GM23338 (cell line): Measurements from ENCODE around the gene AKR1C1. TPM values are rescaled to one million over a fixed set of nuclear protein-coding genes. Genes with fewer than 3 reads are reported as not detected.
"Not testable (repeated sequence)": the region's sequence is repeated elsewhere in the genome, so short reads cannot be mapped to it uniquely, and the experiment has no call there.

Source experiments
- ATAC-seq: fragments of 200-7000 bp; cut with Tn5 transposase; 3 replicates; pipeline ENCODE4 v1.9.1; 2020
- DNase-seq: peaks from one replicate; pipeline ENCODE4 v3.0.0-alpha.2; 2015; ENCODE audit warnings: low spot score
- H2AFZ ChIP-seq: fragments of 200-600 bp; sonication (generic); 2 replicates; pipeline ENCODE4 v1.8.0; 2016; ENCODE audit warnings: antibody characterized with exemption, mild to moderate bottlenecking, moderate library complexity
- H3F3A ChIP-seq: fragments of 200-600 bp; sonication (generic); replicated peaks from 2 replicates; pipeline ENCODE4 v1.8.0; 2017; ENCODE audit warnings: antibody characterized with exemption, mixed run types, low read depth
- H3K27ac ChIP-seq: fragments of 200-600 bp; sonication (generic); 2 replicates; pipeline ENCODE4 v1.6.1; 2016; ENCODE audit warnings: low read depth
- H3K27me3 ChIP-seq: fragments of 200-600 bp; sonication (generic); 2 replicates; pipeline ENCODE4 v1.8.0; 2016; ENCODE audit warnings: mild to moderate bottlenecking, mixed run types, moderate library complexity; ENCODE audit not compliant: insufficient read depth
- H3K36me3 ChIP-seq: fragments of 200-600 bp; sonication (generic); 2 replicates; pipeline ENCODE4 v1.8.0; 2016; ENCODE audit warnings: mild to moderate bottlenecking; ENCODE audit not compliant: insufficient read depth
- H3K4me1 ChIP-seq: fragments of 200-600 bp; sonication (generic); 2 replicates; pipeline ENCODE4 v1.8.0; 2016; ENCODE audit warnings: mild to moderate bottlenecking, moderate library complexity; ENCODE audit not compliant: insufficient read depth
- H3K4me2 ChIP-seq: fragments of 200-600 bp; sonication (generic); 2 replicates; pipeline ENCODE4 v1.7.1; 2017; ENCODE audit warnings: mixed run types
- H3K4me3 ChIP-seq: fragments of 200-600 bp; sonication (generic); 2 replicates; pipeline ENCODE4 v1.6.1; 2016; ENCODE audit warnings: mixed run types
- H3K79me2 ChIP-seq: fragments of 200-600 bp; sonication (generic); replicated peaks from 2 replicates; pipeline ENCODE4 v1.8.0; 2017; ENCODE audit warnings: mild to moderate bottlenecking; ENCODE audit not compliant: insufficient read depth
- H3K9me2 ChIP-seq: fragments of 200-600 bp; sonication (generic); 2 replicates; pipeline ENCODE4 v1.8.0; 2017; ENCODE audit not compliant: insufficient read depth
- H4K20me1 ChIP-seq: fragments of 200-600 bp; sonication (generic); replicated peaks from 2 replicates; pipeline ENCODE4 v1.8.0; 2017; ENCODE audit warnings: mild to moderate bottlenecking; ENCODE audit not compliant: insufficient read depth
- H3K27ac Mint-ChIP-seq: 2 replicates; pipeline ENCODE4 v1.8.0; 2020; ENCODE audit warnings: inconsistent platforms, mild to moderate bottlenecking, moderate library complexity, mixed read lengths
- H3K27me3 Mint-ChIP-seq: 3 replicates; pipeline ENCODE4 v1.8.0; 2022; ENCODE audit warnings: low read depth, mild to moderate bottlenecking, moderate library complexity, mixed read lengths, inconsistent platforms; ENCODE audit not compliant: insufficient read depth, poor library complexity
- H3K36me3 Mint-ChIP-seq: 3 replicates; pipeline ENCODE4 v1.8.0; 2021; ENCODE audit warnings: low read depth, mild to moderate bottlenecking, inconsistent platforms, moderate library complexity, mixed read lengths
- H3K4me1 Mint-ChIP-seq: 3 replicates; pipeline ENCODE4 v1.8.0; 2020; ENCODE audit warnings: mild to moderate bottlenecking, inconsistent platforms, mixed read lengths
- H3K4me3 Mint-ChIP-seq: 3 replicates; pipeline ENCODE4 v1.8.0; 2021; ENCODE audit warnings: moderate library complexity, mild to moderate bottlenecking, inconsistent platforms, mixed read lengths
- H3K9me3 Mint-ChIP-seq: 3 replicates; pipeline ENCODE4 v1.8.0; 2020; ENCODE audit warnings: moderate library complexity, mild to moderate bottlenecking, inconsistent platforms, mixed read lengths
- EZH2 ChIP-seq: fragments of 200-600 bp; sonication (generic); IDR thresholded peaks from one replicate; pipeline ENCODE4 v1.8.0; 2017; ENCODE audit warnings: antibody characterized with exemption, mild to moderate bottlenecking, low read depth; ENCODE audit not compliant: unreplicated experiment
- EZH2phosphoT487 ChIP-seq: fragments of 200-600 bp; sonication (generic); IDR thresholded peaks from one replicate; pipeline ENCODE4 v1.8.1; 2018; ENCODE audit warnings: antibody characterized with exemption; ENCODE audit not compliant: unreplicated experiment
- POLR2AphosphoS5 ChIP-seq: IDR thresholded peaks from 2 replicates; pipeline ENCODE4 v1.6.1; 2016; ENCODE audit warnings: antibody characterized with exemption, low read depth
- ZNF114 ChIP-seq: fragments of 250-450 bp; sonication (Bioruptor Pico); IDR thresholded peaks from 2 replicates; pipeline ENCODE4 v1.5.0; 2020; ENCODE audit warnings: mild to moderate bottlenecking, moderate library complexity
- ZNF331 ChIP-seq: fragments of 250-450 bp; sonication (Bioruptor Pico); IDR thresholded peaks from 2 replicates; pipeline ENCODE4 v1.5.0; 2020; ENCODE audit warnings: low read depth, mild to moderate bottlenecking, moderate library complexity
- polyA plus RNA-seq: library from polyadenylated mRNA; unstranded; fragments of >200 nt; fragmentation: Nextera tagmentation; extraction: Ambion mirVana; gene quantifications from 2 replicates; pipeline ENCODE4 v1.2.1, GENCODE V29; 2016
- total RNA-seq: library from RNA; depleted of rRNA; stranded (reverse); fragments of >200 nt; shearing (Covaris generic); gene quantifications from 2 replicates; pipeline ENCODE4 v1.2.3, GENCODE V29; 2014

The AKR1C1 gene
- total and polyA plus RNA-seq, 2 experiments from 2014 or later = 2.6 to 5.1 TPM

DNA sequence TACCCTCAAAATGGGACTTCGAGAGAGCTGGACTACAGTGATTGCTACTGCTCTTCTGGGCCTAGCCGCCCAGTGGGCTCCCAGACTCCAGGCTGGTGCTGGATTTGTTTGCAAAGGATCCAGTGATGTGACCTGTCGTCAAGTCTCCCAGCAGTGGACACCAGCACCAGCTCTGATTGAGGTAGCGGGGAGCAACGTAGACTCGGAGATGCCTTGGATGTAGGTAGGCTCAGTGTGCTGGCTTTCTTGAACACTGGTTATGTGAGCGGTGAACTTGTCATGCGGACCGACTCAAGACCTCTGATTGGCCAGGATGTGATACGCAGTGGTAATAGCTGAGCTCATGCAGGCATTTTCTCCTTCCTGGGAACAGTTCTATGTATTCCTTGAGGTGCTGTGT is 21.0 kb downstream of the AKR1C1 start:
- H3K36me3 Mint-ChIP-seq = no peaks in the 10 kb centered on the region
- H3K79me2 ChIP-seq = no peaks in the 10 kb centered on the region
- no peaks in the 10 kb centered on the region for H3F3A ChIP-seq
- H3K4me1 Mint-ChIP-seq = peaks cover 15% of the 10 kb centered on the region
- TF ChIP-seq ZNF114 (CRISPR knock-in tag) = no peak
- H2AFZ ChIP-seq = no peak overlapping the region
- DNase-seq (no peak), ATAC-seq (no peak)
- H3K36me3 ChIP-seq = no peaks in the 10 kb centered on the region
- peaks cover 8% of the 10 kb centered on the region; the same call in 1 of the 2 replicates for H3K4me1 ChIP-seq
- H4K20me1 ChIP-seq = no peaks in the 10 kb centered on the region
- no peak overlapping the region for H3K4me3 Mint-ChIP-seq
- no peaks in the 10 kb centered on the region for H3K27me3 ChIP-seq
- no peak overlapping the region for H3K4me2 ChIP-seq
- H3K27ac Mint-ChIP-seq = no peak overlapping the region
- no peaks in the 10 kb centered on the region for H3K9me2 ChIP-seq
- peaks cover 14% of the 10 kb centered on the region for H3K27me3 Mint-ChIP-seq
- H3K4me3 ChIP-seq = no peak overlapping the region
- H3K27ac ChIP-seq = no peak overlapping the region
- 0 out of 3 replicates have a peak, but pooled peaks cover 3% of the 10 kb centered on the region for H3K9me3 Mint-ChIP-seq

DNA sequence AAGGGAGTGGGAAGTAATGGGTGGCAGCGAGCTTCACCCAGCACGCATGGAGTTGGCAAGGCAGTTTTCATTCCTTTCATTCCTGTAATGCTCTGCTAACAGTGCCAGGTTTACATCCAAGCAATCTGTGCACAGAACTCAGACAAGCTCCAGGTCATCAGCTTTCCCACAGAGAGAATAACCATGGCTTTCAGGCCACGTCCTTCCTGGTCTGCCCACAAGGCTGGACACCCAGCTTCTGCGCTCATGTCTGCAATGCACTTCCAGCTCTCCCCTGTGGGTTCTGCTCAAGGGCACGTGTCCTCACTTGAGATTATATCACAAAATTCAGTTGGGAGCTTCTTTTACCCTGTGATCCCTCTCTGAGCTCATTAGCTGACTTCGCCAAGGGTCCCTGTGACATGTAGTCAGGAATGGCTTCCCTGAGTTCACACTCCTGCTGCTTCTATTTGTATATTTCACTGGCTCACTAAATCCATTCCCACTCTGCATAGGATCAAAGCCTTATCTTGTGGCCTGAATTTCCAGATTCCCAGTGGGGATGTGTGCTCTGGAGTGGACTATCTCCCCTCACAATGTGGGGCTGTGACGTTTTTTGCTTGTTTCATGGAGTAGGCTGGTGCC is 21.9 kb downstream of the AKR1C1 start:
- Histone ChIP-seq H3K79me2 (no peaks in the 10 kb centered on the region), H3K4me3 (no peak overlapping the region), H4K20me1 (no peaks in the 10 kb centered on the region), H3K9me2 (no peaks in the 10 kb centered on the region), H2AFZ (no peak overlapping the region), H3K27me3 (no peaks in the 10 kb centered on the region), H3K27ac (no peak overlapping the region), H3K36me3 (no peaks in the 10 kb centered on the region), H3K4me2 (no peak overlapping the region), H3K4me1 (peaks cover 8% of the 10 kb centered on the region; the same call in 1 of the 2 replicates), H3F3A (no peaks in the 10 kb centered on the region)
- TF ChIP-seq ZNF114 (CRISPR knock-in tag) (no peak), POLR2AphosphoS5 (no peak), EZH2phosphoT487 (no peak), EZH2 (no peak), ZNF331 (no peak)
- no peak overlapping the region for H3K4me3 Mint-ChIP-seq
- peaks cover 14% of the 10 kb centered on the region for H3K27me3 Mint-ChIP-seq
- H3K27ac Mint-ChIP-seq = no peak overlapping the region
- H3K9me3 Mint-ChIP-seq = 0 out of 3 replicates have a peak, but pooled peaks cover 3% of the 10 kb centered on the region
- no peaks in the 10 kb centered on the region for H3K36me3 Mint-ChIP-seq
- no peak for ATAC-seq
- no peak for DNase-seq
- peaks cover 15% of the 10 kb centered on the region for H3K4me1 Mint-ChIP-seq

DNA sequence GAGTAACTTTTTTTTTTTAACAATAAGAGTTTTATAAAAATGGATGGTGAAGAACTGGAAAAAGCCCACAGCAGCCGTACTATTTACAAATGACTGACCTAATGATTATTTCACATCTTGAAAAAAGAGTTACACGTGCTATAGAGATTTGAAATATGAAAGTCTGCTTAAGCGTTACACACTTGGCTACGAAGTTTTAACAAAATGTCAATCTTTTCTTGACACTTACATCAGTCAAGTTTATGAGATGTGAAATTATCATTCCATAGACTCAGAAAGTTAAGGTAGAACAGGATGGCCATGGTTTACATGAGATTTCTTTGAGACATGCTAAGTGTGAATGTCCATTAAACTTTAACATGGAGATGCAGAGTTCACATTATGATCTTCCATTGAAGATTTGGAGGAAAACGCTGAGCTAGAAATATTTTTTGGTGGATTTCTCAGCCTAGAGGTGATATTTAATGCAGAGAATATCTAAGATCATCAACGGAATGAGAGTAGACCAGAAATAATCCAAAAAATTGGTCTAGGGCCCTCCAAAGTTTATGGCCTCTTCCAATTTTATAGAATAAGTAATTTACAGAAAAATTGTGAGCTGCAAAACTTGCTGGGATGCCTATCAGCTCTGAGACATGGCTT is 24.9 kb downstream of the AKR1C1 start:
- DNase-seq, H3K36me3 ChIP-seq, H3K36me3 Mint-ChIP-seq, H3K27me3 ChIP-seq, H3F3A ChIP-seq, H3K27me3 Mint-ChIP-seq, H3K4me2 ChIP-seq, H3K4me1 ChIP-seq, H3K27ac ChIP-seq, H3K4me1 Mint-ChIP-seq, H3K9me2 ChIP-seq, H3K79me2 ChIP-seq, ATAC-seq, H3K27ac Mint-ChIP-seq, H3K4me3 ChIP-seq, H3K4me3 Mint-ChIP-seq, H2AFZ ChIP-seq, H4K20me1 ChIP-seq, H3K9me3 Mint-ChIP-seq: not testable (repeated sequence)
